ENCODE results near the gene CRHR1.

CRHR1 gene

DNA sequence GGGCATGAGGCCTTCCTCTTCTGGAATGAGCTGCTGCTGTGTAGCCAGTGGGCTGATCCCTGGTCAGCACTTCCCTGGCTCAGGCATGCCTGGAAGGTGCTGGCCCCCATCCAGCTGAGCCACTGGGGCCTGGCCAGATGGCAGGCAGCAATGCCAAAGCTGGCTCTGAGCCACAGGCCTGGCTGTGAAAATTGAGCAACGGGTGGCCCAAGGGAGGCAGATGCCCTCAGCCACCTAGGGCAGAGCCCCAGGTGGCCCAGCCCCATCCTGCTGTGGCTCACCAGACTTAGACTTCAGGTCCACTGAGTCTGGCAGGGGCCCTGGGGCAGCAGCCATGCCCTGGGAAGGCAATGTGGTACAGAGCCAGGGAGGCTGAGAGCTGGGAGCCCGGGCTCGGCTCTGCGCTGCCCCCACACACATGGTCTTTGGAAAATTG is 8.5 kb upstream of the CRHR1 start:
- Histone ChIP-seq H3K79me2 (ENCODE audit: control insufficient read depth, insufficient read depth, low read length, poor library complexity) (no peaks in the 10 kb centered on the region), H3K14ac (ENCODE audit: low read length) (no peak overlapping the region), H2BK12ac (ENCODE audit: low read length) (no peak overlapping the region), H2AFZ (ENCODE audit: insufficient read depth, low read length, poor library complexity) (no peak overlapping the region), H3K4ac (ENCODE audit: low read depth, low read length) (no peak overlapping the region), H3K23ac (ENCODE audit: low read length) (no peak overlapping the region), H3K9me3 (ENCODE audit: insufficient read depth, low read depth, low read length) (no peaks in the 10 kb centered on the region), H3K27ac (ENCODE audit: low read depth, low read length) (no peak overlapping the region), H3K79me1 (ENCODE audit: low read length) (no peaks in the 10 kb centered on the region), H2BK5ac (ENCODE audit: low read depth, low read length, poor library complexity) (no peak overlapping the region), H2BK120ac (ENCODE audit: insufficient read depth, low read length, poor library complexity) (no peak overlapping the region), H4K91ac (ENCODE audit: low read depth, low read length) (no peak overlapping the region), H3K36me3 (ENCODE audit: control insufficient read depth in 1 of 2, insufficient read depth in 2 of 2, low read length in 2 of 2) (no peaks in the 10 kb centered on the region), H3K4me1 (ENCODE audit: control insufficient read depth in 1 of 2, insufficient read depth in 2 of 2, low read length in 2 of 2) (no peaks in the 10 kb centered on the region), H3K4me3 (ENCODE audit: low read depth, low read length) (no peak overlapping the region), H3K9ac (ENCODE audit: low read length) (no peak overlapping the region), H4K12ac (ENCODE audit: low read depth, low read length) (no peak overlapping the region), H3K4me2 (ENCODE audit: low read length) (no peak overlapping the region), H3K18ac (ENCODE audit: low read length) (no peak overlapping the region), H2AK5ac (ENCODE audit: low read length) (no peak overlapping the region), H3K27me3 (ENCODE audit: insufficient read depth, low read length) (no peaks in the 10 kb centered on the region), H4K8ac (ENCODE audit: low read depth, low read length) (no peak overlapping the region)
- WGBS (ENCODE audit: extremely low coverage, insufficient coverage, insufficient read length) = no CpG with 5 or more reads among the region's 4 CpGs
- DNase-seq = peak; percentile 10 to 28

DNA sequence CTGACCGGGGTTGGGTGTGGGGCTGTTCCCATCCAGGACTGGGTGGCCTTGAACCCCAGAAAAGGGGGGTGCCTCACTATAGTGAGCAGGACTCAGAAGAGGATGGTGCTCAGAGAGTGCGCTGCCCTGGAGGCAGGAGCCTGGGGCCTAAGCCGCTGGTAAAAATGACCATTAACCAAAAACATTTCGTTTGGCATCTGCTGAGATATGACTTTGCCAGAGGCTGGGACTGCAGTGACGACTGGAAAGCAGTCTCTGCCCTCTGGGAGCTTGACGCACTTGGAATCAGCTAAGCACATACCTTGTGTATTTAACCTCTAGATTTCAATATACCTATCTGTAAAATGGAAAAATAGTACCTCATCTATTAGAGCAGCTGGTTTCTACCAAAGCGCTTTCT is 7.2 kb upstream of the CRHR1 start:
- Histone ChIP-seq H3K79me2 (ENCODE audit: control insufficient read depth, insufficient read depth, low read length, poor library complexity) (no peaks in the 10 kb centered on the region), H3K9me3 (ENCODE audit: insufficient read depth, low read depth, low read length) (no peaks in the 10 kb centered on the region), H3K79me1 (ENCODE audit: low read length) (no peaks in the 10 kb centered on the region), H3K9ac (ENCODE audit: low read length) (no peak overlapping the region), H3K14ac (ENCODE audit: low read length) (no peak overlapping the region), H2BK120ac (ENCODE audit: insufficient read depth, low read length, poor library complexity) (no peak overlapping the region), H3K4ac (ENCODE audit: low read depth, low read length) (no peak overlapping the region), H4K91ac (ENCODE audit: low read depth, low read length) (no peak overlapping the region), H3K4me1 (ENCODE audit: control insufficient read depth in 1 of 2, insufficient read depth in 2 of 2, low read length in 2 of 2) (no peaks in the 10 kb centered on the region), H3K27me3 (ENCODE audit: insufficient read depth, low read length) (peaks cover 3% of the 10 kb centered on the region), H3K4me2 (ENCODE audit: low read length) (no peak overlapping the region), H4K12ac (ENCODE audit: low read depth, low read length) (no peak overlapping the region), H3K27ac (ENCODE audit: low read depth, low read length) (no peak overlapping the region), H2AK5ac (ENCODE audit: low read length) (no peak overlapping the region), H3K36me3 (ENCODE audit: control insufficient read depth in 1 of 2, insufficient read depth in 2 of 2, low read length in 2 of 2) (no peaks in the 10 kb centered on the region), H2AFZ (ENCODE audit: insufficient read depth, low read length, poor library complexity) (no peak overlapping the region), H4K8ac (ENCODE audit: low read depth, low read length) (no peak overlapping the region), H3K4me3 (ENCODE audit: low read depth, low read length) (no peak overlapping the region), H3K18ac (ENCODE audit: low read length) (no peak overlapping the region), H2BK12ac (ENCODE audit: low read length) (no peak overlapping the region), H2BK5ac (ENCODE audit: low read depth, low read length, poor library complexity) (no peak overlapping the region), H3K23ac (ENCODE audit: low read length) (no peak overlapping the region)
- DNase-seq = peak; percentile 74 to 79
- WGBS (ENCODE audit: extremely low coverage, insufficient coverage, insufficient read length) = no CpG with 5 or more reads among the region's 7 CpGs

DNA sequence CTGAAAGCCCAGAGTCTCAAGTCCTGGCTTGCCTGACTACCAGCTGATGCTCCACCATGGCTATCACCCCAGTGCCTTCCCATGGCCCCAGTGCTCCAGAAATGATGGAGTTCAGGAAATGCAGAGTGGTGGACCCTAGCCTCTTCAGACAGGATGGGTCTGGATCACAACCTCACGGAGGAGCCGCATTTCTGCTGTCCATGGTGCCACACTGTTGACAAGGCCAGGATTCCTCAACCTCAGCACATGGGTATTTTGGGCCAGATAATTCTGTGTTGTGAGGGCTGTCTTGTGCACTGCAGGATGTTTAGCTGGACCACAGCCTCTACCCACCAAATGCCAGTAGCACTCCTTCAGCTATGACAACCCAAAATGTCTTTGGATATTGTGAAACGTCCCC is 6.7 kb upstream of the CRHR1 start:
- Histone ChIP-seq H3K79me1 (ENCODE audit: low read length) (no peaks in the 10 kb centered on the region), H3K36me3 (ENCODE audit: control insufficient read depth in 1 of 2, insufficient read depth in 2 of 2, low read length in 2 of 2) (no peaks in the 10 kb centered on the region), H3K27ac (ENCODE audit: low read depth, low read length) (no peak overlapping the region), H2BK120ac (ENCODE audit: insufficient read depth, low read length, poor library complexity) (no peak overlapping the region), H3K27me3 (ENCODE audit: insufficient read depth, low read length) (peaks cover 3% of the 10 kb centered on the region), H3K4me1 (ENCODE audit: control insufficient read depth in 1 of 2, insufficient read depth in 2 of 2, low read length in 2 of 2) (no peaks in the 10 kb centered on the region), H3K14ac (ENCODE audit: low read length) (no peak overlapping the region), H3K4ac (ENCODE audit: low read depth, low read length) (no peak overlapping the region), H3K9ac (ENCODE audit: low read length) (no peak overlapping the region), H3K23ac (ENCODE audit: low read length) (no peak overlapping the region), H2BK5ac (ENCODE audit: low read depth, low read length, poor library complexity) (no peak overlapping the region), H3K4me2 (ENCODE audit: low read length) (no peak overlapping the region), H3K18ac (ENCODE audit: low read length) (no peak overlapping the region), H4K12ac (ENCODE audit: low read depth, low read length) (no peak overlapping the region), H2BK12ac (ENCODE audit: low read length) (no peak overlapping the region), H2AFZ (ENCODE audit: insufficient read depth, low read length, poor library complexity) (no peak overlapping the region), H3K4me3 (ENCODE audit: low read depth, low read length) (no peak overlapping the region), H3K79me2 (ENCODE audit: control insufficient read depth, insufficient read depth, low read length, poor library complexity) (no peaks in the 10 kb centered on the region), H3K9me3 (ENCODE audit: insufficient read depth, low read depth, low read length) (no peaks in the 10 kb centered on the region), H4K8ac (ENCODE audit: low read depth, low read length) (no peak overlapping the region), H4K91ac (ENCODE audit: low read depth, low read length) (no peak overlapping the region), H2AK5ac (ENCODE audit: low read length) (no peak overlapping the region)
- no peak for DNase-seq
- WGBS (ENCODE audit: extremely low coverage, insufficient coverage, insufficient read length) = no CpG with 5 or more reads among the region's 3 CpGs

DNA sequence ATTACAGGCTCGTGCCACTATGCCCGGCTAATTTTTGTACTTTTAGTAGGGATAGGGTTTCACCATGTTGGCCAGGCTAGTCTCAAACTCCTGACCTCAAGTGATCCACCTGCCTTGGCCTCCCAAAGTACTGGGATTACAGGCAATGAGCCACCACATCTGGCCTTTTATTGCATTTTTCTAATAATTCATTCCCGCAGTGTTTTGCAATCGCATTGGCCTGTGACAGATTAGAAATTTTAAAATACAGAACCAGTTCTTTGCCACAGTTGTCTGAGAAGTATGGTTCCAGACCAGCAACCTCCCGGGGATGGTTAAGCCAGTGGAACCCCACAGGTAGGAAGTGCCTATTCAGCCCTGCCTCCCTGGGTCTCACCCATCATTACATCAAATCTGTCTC is 3.2 kb upstream of the CRHR1 start:
- H2BK5ac ChIP-seq (ENCODE audit: low read depth, low read length, poor library complexity) = no peak overlapping the region
- H4K91ac ChIP-seq (ENCODE audit: low read depth, low read length) = no peak overlapping the region
- H3K18ac ChIP-seq (ENCODE audit: low read length) = no peak overlapping the region
- peaks cover 10 to 19% of the 10 kb centered on the region in 2 experiments for H3K4me1 ChIP-seq (ENCODE audit: control insufficient read depth in 1 of 2, insufficient read depth in 2 of 2, low read length in 2 of 2)
- H3K27me3 ChIP-seq (ENCODE audit: insufficient read depth, low read length) = peaks cover 31% of the 10 kb centered on the region
- H4K12ac ChIP-seq (ENCODE audit: low read depth, low read length) = no peak overlapping the region
- H3K23ac ChIP-seq (ENCODE audit: low read length) = no peak overlapping the region
- no peak overlapping the region for H4K8ac ChIP-seq (ENCODE audit: low read depth, low read length)
- H2AK5ac ChIP-seq (ENCODE audit: low read length) = no peak overlapping the region
- H3K79me2 ChIP-seq (ENCODE audit: control insufficient read depth, insufficient read depth, low read length, poor library complexity) = no peaks in the 10 kb centered on the region
- no peak overlapping the region for H3K4me2 ChIP-seq (ENCODE audit: low read length)
- H2AFZ ChIP-seq (ENCODE audit: insufficient read depth, low read length, poor library complexity) = no peak overlapping the region
- no peak overlapping the region for H3K4me3 ChIP-seq (ENCODE audit: low read depth, low read length)
- H3K27ac ChIP-seq (ENCODE audit: low read depth, low read length) = no peak overlapping the region
- no peaks in the 10 kb centered on the region for H3K79me1 ChIP-seq (ENCODE audit: low read length)
- no peaks in the 10 kb centered on the region for H3K36me3 ChIP-seq (ENCODE audit: control insufficient read depth in 1 of 2, insufficient read depth in 2 of 2, low read length in 2 of 2)
- no CpG with 5 or more reads among the region's 5 CpGs for WGBS (ENCODE audit: extremely low coverage, insufficient coverage, insufficient read length)
- H3K14ac ChIP-seq (ENCODE audit: low read length) = no peak overlapping the region
- no peak overlapping the region for H3K9ac ChIP-seq (ENCODE audit: low read length)
- H3K4ac ChIP-seq (ENCODE audit: low read depth, low read length) = no peak overlapping the region
- H3K9me3 ChIP-seq (ENCODE audit: insufficient read depth, low read depth, low read length) = no peaks in the 10 kb centered on the region
- no peak overlapping the region for H2BK12ac ChIP-seq (ENCODE audit: low read length)
- DNase-seq = peak in 1 of 2 donors; percentile 20
- no peak overlapping the region for H2BK120ac ChIP-seq (ENCODE audit: insufficient read depth, low read length, poor library complexity)

Data from trophoblast cell (in vitro differentiated cells and primary cell).